SK-N-SH (cell line): ENCODE data around the gene TMEM170A. TPM values are rescaled to one million over a fixed set of nuclear protein-coding genes. Genes with fewer than 3 reads are reported as not detected.

ENCODE experiments used
- CTCF ChIA-PET: fragments of 300-600, 350-600 bp; formaldehyde crosslinking; extraction: SDS; loops from one replicate; lab custom pipeline; 2021; lab: Yijun Ruan, JAX
- POLR2A ChIA-PET: fragments of 350-600 bp; sonication (Branson Sonifier 250); formaldehyde crosslinking; extraction: SDS; loops from one replicate; lab custom pipeline; 2020; ENCODE audit warnings: antibody characterized with exemption, inconsistent platforms; lab: Yijun Ruan, JAX
- DNase-seq: peaks from one replicate; pipeline ENCODE4 v3.0.0; 2012
- H2AFZ ChIP-seq: fragments of 200-600 bp; sonication (generic); 2 replicates; pipeline ENCODE4 v1.8.1; 2016; ENCODE audit warnings: antibody characterized with exemption, mild to moderate bottlenecking, low read depth
- H3F3A ChIP-seq: fragments of 200-600 bp; sonication (generic); replicated peaks from 2 replicates; pipeline ENCODE3; 2016; ENCODE audit warnings: antibody characterized with exemption, mild to moderate bottlenecking; ENCODE audit not compliant: insufficient read depth
- H3K27ac ChIP-seq, 2 experiments: fragments of 200-500 bp in 1 of 2; fragments of 200-600 bp in 1 of 2; sonication (Bioruptor generic) in 1 of 2; sonication (generic), shearing (Covaris generic) in 1 of 2; 2 replicates each; pipeline versions ENCODE4 v1.5.1 to v1.6.1; 2014 to 2016; ENCODE audit warnings: low read depth in 2 of 2, inconsistent platforms in 1 of 2, low read length in 1 of 2, mild to moderate bottlenecking in 1 of 2, mixed read lengths in 1 of 2
- H3K27me3 ChIP-seq: fragments of 200-600 bp; sonication (generic), shearing (Covaris generic); 2 replicates; pipeline ENCODE4 v1.6.1; 2016; ENCODE audit warnings: mixed run types; ENCODE audit not compliant: insufficient read depth
- H3K36me3 ChIP-seq, 2 experiments: fragments of 200-500 bp in 1 of 2; fragments of 200-600 bp in 1 of 2; sonication (Bioruptor generic) in 1 of 2; sonication (generic) in 1 of 2; replicated peaks in 1 of 2; 2 replicates each; pipeline versions ENCODE3 to v1.5.1; 2014 to 2016; ENCODE audit warnings: low read length in 1 of 2, mild to moderate bottlenecking in 1 of 2; ENCODE audit not compliant: insufficient read depth in 2 of 2, control insufficient read depth in 1 of 2
- H3K4me1 ChIP-seq, 2 experiments: fragments of 200-500 bp in 1 of 2; fragments of 200-600 bp in 1 of 2; sonication (Bioruptor generic) in 1 of 2; sonication (generic), shearing (Covaris generic) in 1 of 2; 2 replicates each; pipeline versions ENCODE4 v1.5.1 to v1.6.1; 2014 to 2016; ENCODE audit warnings: low read depth in 1 of 2, low read length in 1 of 2, mixed run types in 1 of 2; ENCODE audit not compliant: insufficient read depth in 2 of 2, control insufficient read depth in 1 of 2
- H3K4me2 ChIP-seq: fragments of 200-600 bp; sonication (generic), shearing (Covaris generic); 2 replicates; pipeline ENCODE4 v1.6.1; 2017; ENCODE audit warnings: mixed run types
- H3K4me3 ChIP-seq, 2 experiments: fragments of 200-500 bp in 1 of 2; fragments of 200-600 bp in 1 of 2; sonication (Bioruptor generic) in 1 of 2; sonication (generic), shearing (Covaris generic) in 1 of 2; 2 replicates each; pipeline versions ENCODE4 v1.5.1 to v1.8.1; 2014 to 2016; ENCODE audit warnings: low read depth in 2 of 2, inconsistent platforms in 1 of 2, low read length in 1 of 2, mild to moderate bottlenecking in 1 of 2, mixed read lengths in 1 of 2, moderate library complexity in 1 of 2
- H3K79me2 ChIP-seq: fragments of 200-600 bp; sonication (generic); 2 replicates; pipeline ENCODE4 v1.8.1; 2017; ENCODE audit warnings: mild to moderate bottlenecking; ENCODE audit not compliant: insufficient read depth
- H3K9ac ChIP-seq: fragments of 200-600 bp; sonication (generic); 2 replicates; pipeline ENCODE4 v1.6.1; 2017; ENCODE audit warnings: mixed run types
- H3K9me2 ChIP-seq: fragments of 200-600 bp; sonication (generic); 2 replicates; pipeline ENCODE4 v1.6.1; 2017; ENCODE audit warnings: mixed run types
- H3K9me3 ChIP-seq: fragments of 200-600 bp; sonication (generic); 2 replicates; pipeline ENCODE4 v1.6.1; 2017; ENCODE audit warnings: mixed run types, mild to moderate bottlenecking, moderate library complexity
- H4K20me1 ChIP-seq: fragments of 200-600 bp; sonication (generic); 2 replicates; pipeline ENCODE4 v1.6.1; 2017; ENCODE audit warnings: mild to moderate bottlenecking, mixed run types; ENCODE audit not compliant: insufficient read depth
- CHD2 ChIP-seq: fragments of 150-350 bp; IDR thresholded peaks from 2 replicates; pipeline ENCODE4 v1.6.1; 2018; ENCODE audit warnings: low read length; ENCODE audit not compliant: partially characterized antibody
- EP300 ChIP-seq, 2 experiments: IDR thresholded peaks; 2 replicates each; pipeline versions ENCODE4 v1.4.0 to v1.6.1; 2012; ENCODE audit warnings: borderline replicate concordance in 1 of 2, low read depth in 1 of 2, low read length in 1 of 2
- EZH2phosphoT487 ChIP-seq: fragments of 200-600 bp; sonication (generic); IDR thresholded peaks from 2 replicates; pipeline ENCODE4 v1.6.1; 2017; ENCODE audit warnings: low read depth, mixed run types, mild to moderate bottlenecking, antibody characterized with exemption, moderate library complexity, borderline replicate concordance
- FOXJ3 ChIP-seq: sonication (generic); formaldehyde crosslinking; IDR thresholded peaks from 2 replicates; pipeline ENCODE4 v1.5.1; 2020; ENCODE audit warnings: mild to moderate bottlenecking, missing genetic modification reagents
- GATA2 ChIP-seq: sonication (generic); formaldehyde crosslinking; IDR thresholded peaks from 2 replicates; pipeline ENCODE4 v1.5.0; 2020; ENCODE audit warnings: mild to moderate bottlenecking, missing genetic modification reagents
- IRF3 ChIP-seq: fragments of 150-350 bp; IDR thresholded peaks from 2 replicates; pipeline ENCODE4 v1.6.1; 2016; ENCODE audit warnings: mild to moderate bottlenecking, low read depth, low read length
- JUND ChIP-seq: IDR thresholded peaks from 2 replicates; pipeline ENCODE4 v1.4.0; 2012
- MEF2A ChIP-seq: IDR thresholded peaks from 2 replicates; pipeline ENCODE4 v1.4.0; 2012; ENCODE audit warnings: low read depth, borderline replicate concordance
- MXI1 ChIP-seq: IDR thresholded peaks from 2 replicates; pipeline ENCODE4 v1.6.1; 2012; ENCODE audit warnings: mild to moderate bottlenecking, low read depth, low read length, improper control_type of control experiment
- NFIC ChIP-seq: IDR thresholded peaks from 2 replicates; pipeline ENCODE4 v1.4.0; 2012; ENCODE audit warnings: borderline replicate concordance
- NRF1 ChIP-seq: IDR thresholded peaks from 2 replicates; pipeline ENCODE4 v1.6.1; 2012; ENCODE audit warnings: low read depth, mild to moderate bottlenecking, low read length
- POLR2AphosphoS5 ChIP-seq: IDR thresholded peaks from 2 replicates; pipeline ENCODE4 v1.6.1; 2012; ENCODE audit warnings: low read depth, low read length
- REST ChIP-seq: IDR thresholded peaks from 2 replicates; pipeline ENCODE4 v1.6.1; 2012; ENCODE audit warnings: mild to moderate bottlenecking, low read depth, low read length, moderate library complexity
- RFX5 ChIP-seq: IDR thresholded peaks from 2 replicates; pipeline ENCODE4 v1.6.1; 2012; ENCODE audit warnings: mild to moderate bottlenecking, improper control_type of control experiment, low read length
- SIN3A ChIP-seq: IDR thresholded peaks from 2 replicates; pipeline ENCODE4 v1.6.1; 2012; ENCODE audit warnings: low read depth, mild to moderate bottlenecking, low read length, moderate library complexity, borderline replicate concordance
- SMC3 ChIP-seq: IDR thresholded peaks from 2 replicates; pipeline ENCODE4 v1.6.1; 2012; ENCODE audit warnings: low read depth, low read length, improper control_type of control experiment
- TAF1 ChIP-seq: IDR thresholded peaks from 2 replicates; pipeline ENCODE4 v1.6.1; 2012; ENCODE audit warnings: low read depth, mild to moderate bottlenecking, low read length, moderate library complexity, borderline replicate concordance
- USF1 ChIP-seq: IDR thresholded peaks from 2 replicates; pipeline ENCODE4 v1.4.0; 2012; ENCODE audit warnings: low read depth, borderline replicate concordance
- USF2 ChIP-seq: fragments of 150-350 bp; IDR thresholded peaks from 2 replicates; pipeline ENCODE4 v1.6.1; 2017; ENCODE audit warnings: antibody characterized with exemption, low read length, low read depth, borderline replicate concordance
- YY1 ChIP-seq: IDR thresholded peaks from 2 replicates; pipeline ENCODE4 v1.4.0; 2012; ENCODE audit warnings: low read depth, mild to moderate bottlenecking
- ZBTB33 ChIP-seq: IDR thresholded peaks from 2 replicates; pipeline ENCODE4 v1.4.0; 2012; ENCODE audit warnings: low read depth, borderline replicate concordance
- WGBS: methylation state at CpG from one replicate; pipeline ENCODE4 v1.1.6; 2017; ENCODE audit warnings: low lambda C conversion rate; 5-methylcytosine and 5-hydroxymethylcytosine counted together
- polyA plus RNA-seq, 3 experiments: library from polyadenylated mRNA; depleted of rRNA; stranded (reverse); fragments of >200 nt; gene quantifications; 2 replicates each; pipeline ENCODE4 v1.2.3, GENCODE V29; 2012

Gene TMEM170A
- polyA plus RNA-seq, 1 of the 3 experiments (the other 2 are of a cell fraction), result 9.2 TPM

GRCh38 chr16:75503801-75504200 is 39.3 kb upstream of the TMEM170A start (continued):
- TF ChIP-seq USF1, result no peak
- no peak for TF ChIP-seq GATA2 (CRISPR knock-in tag)
- TF ChIP-seq CHD2, result no peak
- TF ChIP-seq YY1, result no peak
- TF ChIP-seq FOXJ3, result no peak

- Histone ChIP-seq H3K36me3 (no peaks in the 10 kb centered on the region), H3K27me3 (no peaks in the 10 kb centered on the region), H2AFZ (no peak overlapping the region), H3K9me2 (no peaks in the 10 kb centered on the region), H3K79me2 (no peaks in the 10 kb centered on the region), H3F3A (peaks cover 4% of the 10 kb centered on the region), H3K9me3 (no peaks in the 10 kb centered on the region), H3K9ac (no peak overlapping the region), H3K4me3 (no peak overlapping the region), H4K20me1 (no peaks in the 10 kb centered on the region), H3K27ac (no peak overlapping the region), H3K4me2 (no peak overlapping the region), H3K4me1 (peaks cover 5% of the 10 kb centered on the region in 2 experiments; a peak in 2 of 4 replicates)
- TF ChIP-seq TAF1 (no peak), NRF1 (no peak), IRF3 (no peak), NFIC (no peak), ZBTB33 (no peak), MEF2A (no peak), POLR2AphosphoS5 (no peak), EP300 (IDR thresholded peaks at IDR 0.05; ENCODE audit: borderline replicate concordance in 1 of 2, low read depth in 1 of 2, low read length in 1 of 2) (no peak), SMC3 (no peak), EZH2phosphoT487 (no peak), JUND (no peak), RFX5 (no peak), USF2 (no peak), MXI1 (no peak), FOXJ3 (no peak), SIN3A (no peak), REST (no peak)
- no peak for DNase-seq
- ChIA-PET POLR2A (interaction anchor here (0.6 kb wide), 1 partner anchor 90 kb away, joined by 3 read pairs; no protein-coding TSS in a partner anchor), CTCF (interaction anchor here (1.1 kb wide), 1 partner anchor 14 kb away, joined by 6 read pairs; no protein-coding TSS in a partner anchor)
- 83% methylated on average over 4 of the region's 4 CpGs for WGBS
Observed at GRCh38 chr16:75502916-75503605, 38.6 kb upstream of the TMEM170A start.
